Right lobe of liver (tissue), 6 donors: ENCODE results near the gene MAN1B1. TPM values are rescaled to one million over a fixed set of nuclear protein-coding genes. Genes with fewer than 3 reads are reported as not detected.

Experiments used
- ATAC-seq, 4 donors: fragments of 200-7000 bp; cut with Tn5 transposase; one replicate each; pipeline ENCODE4 v1.9.1; 2020; ENCODE audit warnings: mild to moderate bottlenecking in 4 of 4, moderate library complexity in 4 of 4
- DNase-seq, 3 donors: peaks; one replicate each; pipeline ENCODE4 v3.0.0-alpha.2; 2020
- H3K27ac ChIP-seq, 3 donors: fragments of 200-600 bp; one replicate each; pipeline ENCODE4 v1.8.0; 2022
- H3K27me3 ChIP-seq, 2 donors: fragments of 200-600 bp; one replicate each; pipeline ENCODE4 v1.8.0; 2022
- H3K36me3 ChIP-seq, 4 donors: fragments of 200-600 bp; sonication (generic) in 1 of 4; one replicate each; pipeline versions ENCODE4 v1.5.1 to v1.8.0; 2017 to 2022; ENCODE audit warnings: control low read depth in 1 of 4
- H3K4me1 ChIP-seq, 4 donors: fragments of 200-600 bp; sonication (generic) in 1 of 4; one replicate each; pipeline versions ENCODE4 v1.5.1 to v1.8.0; 2017 to 2022; ENCODE audit warnings: control low read depth in 1 of 4
- H3K4me3 ChIP-seq, 3 donors: fragments of 200-600 bp; one replicate each; pipeline ENCODE4 v1.8.0; 2022
- H3K9me3 ChIP-seq, 4 donors: fragments of 200-600 bp; sonication (generic) in 1 of 4; one replicate each; pipeline versions ENCODE4 v1.5.1 to v1.8.0; 2017 to 2022; ENCODE audit warnings: control low read depth in 1 of 4
- POLR2A ChIP-seq: fragments of 450-650 bp; IDR thresholded peaks from one replicate; pipeline ENCODE4 v1.6.1; 2017; ENCODE audit warnings: antibody characterized with exemption, mild to moderate bottlenecking
- WGBS: methylation state at CpG from one replicate; pipeline ENCODE4 v1.1.6; 2018; ENCODE audit warnings: low coverage, low lambda C conversion rate; ENCODE audit not compliant: insufficient coverage; ENCODE audit errors: missing lambda C conversion rate; 5-methylcytosine and 5-hydroxymethylcytosine counted together
- intact Hi-C, 2 donors: fragments of 100-400 bp; cut with DNase I; formaldehyde crosslinking; loops; one replicate each; pipeline versions ENCODE4 v1.11.2 to v1.14.1; 2022
- total RNA-seq, 6 experiments: library from RNA; depleted of rRNA in 2 of 6; stranded (reverse); fragments of >200 nt in 2 of 6; fragmentation: NEBNext Ultra II Directional in 3 of 6; extraction: Animal tissue kit (Norgen Biotek cat#: 25700) in 3 of 6; gene quantifications; one replicate each; pipeline versions ENCODE4 v1.1.0 to v1.2.4, GENCODE V29; 2016 to 2023
- TF ChIP-seq, protein P1 (sequence below), 4 donors: fragments of 200-600 bp in 3 of 4; fragments of 450-650 bp in 1 of 4; IDR thresholded peaks; one replicate each; pipeline versions ENCODE4 v1.5.1 to v1.8.0; 2016 to 2022; ENCODE audit warnings: antibody characterized with exemption in 4 of 4, mild to moderate bottlenecking in 2 of 4
- donor health status: DM: no; HTN: yes; CAD: no.
- donor health status: DM: no; HTN: no; CAD: no.
- donor health status: DM: no; HTN: no; CAD: no.
- donor health status: DM: no; HTN: yes; CAD: no.
- donor health status: DM: no; HTN: yes; CAD: no.

Gene MAN1B1
- total RNA-seq, 6 experiments from 2014 or later, result 24.0 to 39.1 (median 28.8) TPM

DNA sequence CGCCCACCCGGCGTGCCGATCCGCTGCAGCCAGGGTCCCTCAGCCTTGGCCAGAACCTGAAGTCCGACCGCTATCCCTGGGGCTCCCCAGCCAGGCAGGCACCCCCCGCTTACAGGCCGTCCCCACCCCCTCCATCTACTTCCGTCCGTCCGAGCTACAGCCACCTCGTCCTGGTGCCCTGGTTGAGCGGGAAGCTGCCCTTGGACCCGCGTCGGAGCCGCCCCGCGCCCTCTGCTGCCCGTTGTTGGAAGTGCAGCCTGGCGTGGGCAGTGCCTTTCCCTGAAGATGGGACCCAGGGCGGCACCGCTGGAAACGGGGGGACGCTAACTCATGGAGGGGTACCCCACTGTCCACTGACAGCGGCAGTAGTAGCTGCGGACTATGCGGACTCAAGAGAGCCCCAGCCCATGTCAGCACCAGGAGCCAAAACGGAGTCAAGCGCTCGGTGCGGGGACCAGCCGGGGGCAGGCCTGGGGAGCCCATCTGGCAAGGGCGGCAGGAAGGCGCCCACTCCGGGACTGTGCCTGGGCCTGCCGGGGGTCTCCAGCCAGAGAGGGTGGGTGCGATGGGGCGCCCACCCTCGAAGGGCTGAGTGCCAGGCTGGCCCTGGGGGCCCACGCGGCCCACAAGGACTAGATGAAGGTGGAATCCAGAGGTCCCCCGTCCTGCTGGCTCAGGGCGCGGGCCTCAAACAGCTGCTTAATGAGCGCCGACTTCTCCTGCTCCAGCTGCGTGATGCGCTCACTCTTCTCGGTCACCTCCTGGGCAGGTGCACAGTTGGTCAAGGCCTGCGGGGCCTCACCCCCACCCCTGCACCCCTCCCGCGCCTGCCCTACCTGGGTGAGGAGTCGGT lies 22.5 kb upstream of the MAN1B1 start:
- no peaks in the 10 kb centered on the region for H3K9me3 ChIP-seq
- WGBS, result 0% methylated on average over 2 of the region's 55 CpGs
- DNase-seq (peak; percentile 70 to 82 (median 77)), ATAC-seq (peak; percentile 73 to 88 (median 82))
- intact Hi-C loops, result no loop called here
- H3K27ac ChIP-seq, result no peak overlapping the region
- no peak overlapping the region for H3K4me3 ChIP-seq
- H3K4me1 ChIP-seq, result no peaks in the 10 kb centered on the region
- no peaks in the 10 kb centered on the region for H3K36me3 ChIP-seq
- TF ChIP-seq, protein P1, sequence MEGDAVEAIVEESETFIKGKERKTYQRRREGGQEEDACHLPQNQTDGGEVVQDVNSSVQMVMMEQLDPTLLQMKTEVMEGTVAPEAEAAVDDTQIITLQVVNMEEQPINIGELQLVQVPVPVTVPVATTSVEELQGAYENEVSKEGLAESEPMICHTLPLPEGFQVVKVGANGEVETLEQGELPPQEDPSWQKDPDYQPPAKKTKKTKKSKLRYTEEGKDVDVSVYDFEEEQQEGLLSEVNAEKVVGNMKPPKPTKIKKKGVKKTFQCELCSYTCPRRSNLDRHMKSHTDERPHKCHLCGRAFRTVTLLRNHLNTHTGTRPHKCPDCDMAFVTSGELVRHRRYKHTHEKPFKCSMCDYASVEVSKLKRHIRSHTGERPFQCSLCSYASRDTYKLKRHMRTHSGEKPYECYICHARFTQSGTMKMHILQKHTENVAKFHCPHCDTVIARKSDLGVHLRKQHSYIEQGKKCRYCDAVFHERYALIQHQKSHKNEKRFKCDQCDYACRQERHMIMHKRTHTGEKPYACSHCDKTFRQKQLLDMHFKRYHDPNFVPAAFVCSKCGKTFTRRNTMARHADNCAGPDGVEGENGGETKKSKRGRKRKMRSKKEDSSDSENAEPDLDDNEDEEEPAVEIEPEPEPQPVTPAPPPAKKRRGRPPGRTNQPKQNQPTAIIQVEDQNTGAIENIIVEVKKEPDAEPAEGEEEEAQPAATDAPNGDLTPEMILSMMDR (IDR thresholded peaks at IDR 0.05), result peak; percentile 91 to 98 (median 92)
- TF ChIP-seq POLR2A, result no peak
- peaks cover 0 to 8% of the 10 kb centered on the region in 2 donors for H3K27me3 ChIP-seq

DNA sequence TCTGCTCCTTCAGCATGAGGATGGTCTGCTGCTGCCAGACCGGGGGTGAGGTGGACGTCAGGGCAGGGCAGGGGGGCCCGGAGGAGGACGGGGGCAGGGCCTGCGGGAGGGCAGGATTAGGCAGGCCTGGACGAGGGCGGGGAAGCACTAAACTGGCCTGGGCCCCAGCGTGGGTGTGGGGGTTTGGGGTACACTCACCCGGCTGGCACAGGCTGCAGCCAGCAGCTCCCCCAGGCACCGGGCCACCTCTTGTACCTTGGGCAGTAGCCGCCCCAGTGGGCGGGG lies 22.0 kb upstream of the MAN1B1 start:
- Histone ChIP-seq H3K36me3 (no peaks in the 10 kb centered on the region), H3K4me3 (no peak overlapping the region), H3K27me3 (peaks cover 0 to 14% of the 10 kb centered on the region in 2 donors), H3K9me3 (no peaks in the 10 kb centered on the region), H3K27ac (no peak overlapping the region), H3K4me1 (no peaks in the 10 kb centered on the region)
- intact Hi-C loops, result no loop called here
- no peak for ATAC-seq
- DNase-seq, result no peak
- 20% methylated on average over 1 of the region's 12 CpGs for WGBS
- TF ChIP-seq POLR2A, result no peak
- TF ChIP-seq, protein P1 (IDR thresholded peaks at IDR 0.05), result no peak

DNA sequence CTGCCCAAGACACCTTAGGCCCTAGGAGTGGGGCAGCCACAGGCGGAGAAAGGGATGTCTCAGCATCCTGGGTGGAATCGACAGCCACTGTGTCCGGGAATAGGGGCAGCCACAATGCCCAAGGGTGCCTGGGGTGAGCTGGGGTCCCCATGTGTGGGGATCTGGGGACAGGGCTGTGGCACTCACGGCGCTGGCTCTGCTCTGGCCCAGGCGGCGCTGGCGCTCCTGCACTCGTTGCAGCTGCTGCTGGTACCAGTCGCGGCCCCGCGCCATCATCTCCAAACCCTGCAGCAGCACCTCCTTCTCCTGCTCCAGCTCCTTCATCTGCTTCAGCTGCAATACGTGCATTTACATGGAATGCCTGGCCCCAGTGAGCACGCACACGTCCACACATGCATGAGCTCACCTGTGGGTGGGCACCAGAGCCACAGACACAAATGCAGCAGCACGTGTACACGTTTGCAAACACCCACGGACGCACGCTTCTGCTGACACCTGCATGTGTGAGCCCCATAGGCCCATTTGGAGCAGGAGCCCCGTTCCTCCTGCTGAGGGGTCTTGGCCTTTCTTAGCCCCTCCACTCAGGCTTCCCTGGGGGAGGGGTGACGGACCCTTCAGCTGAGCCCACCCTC lies 21.3 kb upstream of the MAN1B1 start:
- WGBS, result 35% methylated on average over 8 of the region's 23 CpGs
- no peaks in the 10 kb centered on the region for H3K9me3 ChIP-seq

DNA sequence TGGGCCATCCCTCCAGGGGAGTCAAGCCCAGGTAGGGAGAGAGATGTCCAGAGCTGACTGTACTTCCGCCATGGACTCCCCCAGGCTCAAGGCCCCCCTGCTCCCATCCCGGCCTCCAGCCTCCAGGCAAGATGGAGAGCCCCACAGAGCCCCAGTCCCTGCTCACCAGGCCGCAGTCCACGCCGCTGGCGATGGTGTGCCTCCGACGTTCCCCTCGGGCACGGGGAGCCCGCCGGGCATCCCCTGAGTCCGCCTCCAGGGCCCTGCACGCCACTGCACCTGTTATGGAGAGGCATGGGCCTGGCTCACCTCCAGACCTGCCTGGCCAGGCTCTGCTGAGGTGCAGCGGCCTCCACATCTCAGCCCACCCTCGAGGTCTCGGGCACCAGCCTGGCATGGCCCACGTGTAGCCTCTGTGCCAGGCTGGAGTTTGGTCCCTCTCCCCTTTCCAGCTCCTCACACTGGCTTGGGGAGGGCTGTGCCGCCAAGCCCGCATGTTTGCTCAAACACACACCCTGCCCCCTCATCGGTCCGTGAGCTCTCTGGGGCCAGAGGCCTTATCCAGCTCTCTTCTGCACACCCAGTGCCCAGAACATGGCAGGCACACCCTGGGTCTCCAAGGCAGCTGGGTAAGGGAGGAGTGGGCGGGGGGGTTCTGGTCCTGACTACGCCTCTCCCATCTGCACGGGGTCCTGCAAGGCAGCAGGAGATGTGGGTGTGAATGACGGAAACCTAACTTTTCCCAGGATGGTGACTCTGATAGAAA lies 20.5 kb upstream of the MAN1B1 start:
- Histone ChIP-seq H3K27me3 (peaks cover 0 to 14% of the 10 kb centered on the region in 2 donors), H3K9me3 (no peaks in the 10 kb centered on the region), H3K4me1 (peaks cover 0 to 3% (median 0%) of the 10 kb centered on the region in 4 donors), H3K27ac (no peak overlapping the region), H3K4me3 (no peak overlapping the region), H3K36me3 (no peaks in the 10 kb centered on the region)
- DNase-seq (no peak), ATAC-seq (no peak)
- 45% methylated on average over 8 of the region's 26 CpGs for WGBS
- TF ChIP-seq POLR2A, result no peak
- TF ChIP-seq, protein P1 (IDR thresholded peaks at IDR 0.05), result no peak
- intact Hi-C loops, result no loop called here

More for the DNA sequence above, 21.3 kb upstream of the MAN1B1 start:
- intact Hi-C loops, result no loop called here
- Histone ChIP-seq H3K36me3 (no peaks in the 10 kb centered on the region), H3K4me1 (no peaks in the 10 kb centered on the region), H3K27me3 (peaks cover 0 to 14% of the 10 kb centered on the region in 2 donors), H3K27ac (no peak overlapping the region), H3K4me3 (no peak overlapping the region)
- DNase-seq, result no peak
- TF ChIP-seq, protein P1 (IDR thresholded peaks at IDR 0.05), result no peak
- TF ChIP-seq POLR2A, result no peak
- no peak for ATAC-seq
